Neural cell (in vitro differentiated cells): ENCODE measurements around the gene PBOV1.

Experiments
- EZH2 ChIP-seq: fragments of 200-600, 300-800 bp; shearing (Covaris generic), sonication (generic); IDR thresholded peaks from 2 replicates; pipeline ENCODE4 v1.6.1; 2014; ENCODE audit warnings: antibody characterized with exemption, low read length, borderline replicate concordance, mild to moderate bottlenecking; ENCODE audit not compliant: insufficient read depth, poor library complexity, severe bottlenecking
- POLR2AphosphoS5 ChIP-seq: IDR thresholded peaks from 2 replicates; pipeline ENCODE4 v1.6.1; 2012
- TAF1 ChIP-seq: IDR thresholded peaks from 2 replicates; pipeline ENCODE4 v1.6.1; 2012; ENCODE audit warnings: low read depth
- TF ChIP-seq, protein P1 (sequence below): fragments of 450-650 bp; IDR thresholded peaks from 2 replicates; pipeline ENCODE4 v1.5.1; 2014; ENCODE audit warnings: antibody characterized with exemption, mild to moderate bottlenecking, moderate library complexity; ENCODE audit not compliant: poor library complexity, severe bottlenecking

DNA sequence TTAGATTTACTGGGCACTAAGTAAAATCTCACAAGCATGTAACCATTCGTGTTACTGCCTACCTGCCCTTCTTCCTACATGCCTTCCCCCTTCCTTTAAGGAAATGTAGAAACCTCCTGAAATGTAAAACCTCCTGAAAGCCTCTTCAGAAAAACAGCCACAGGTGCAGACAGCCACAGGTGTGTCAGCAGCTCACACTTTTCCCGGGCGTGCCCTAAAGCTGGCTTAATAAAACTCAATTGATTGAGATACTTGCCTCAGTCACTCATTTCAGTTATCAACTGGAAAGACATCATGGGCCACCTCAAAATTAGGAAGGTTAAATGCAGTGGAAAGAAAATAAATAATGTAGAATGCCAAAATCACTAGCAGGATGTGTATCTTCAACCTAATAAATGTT lies 23.1 kb upstream of the PBOV1 start:
- TF ChIP-seq, protein P1, sequence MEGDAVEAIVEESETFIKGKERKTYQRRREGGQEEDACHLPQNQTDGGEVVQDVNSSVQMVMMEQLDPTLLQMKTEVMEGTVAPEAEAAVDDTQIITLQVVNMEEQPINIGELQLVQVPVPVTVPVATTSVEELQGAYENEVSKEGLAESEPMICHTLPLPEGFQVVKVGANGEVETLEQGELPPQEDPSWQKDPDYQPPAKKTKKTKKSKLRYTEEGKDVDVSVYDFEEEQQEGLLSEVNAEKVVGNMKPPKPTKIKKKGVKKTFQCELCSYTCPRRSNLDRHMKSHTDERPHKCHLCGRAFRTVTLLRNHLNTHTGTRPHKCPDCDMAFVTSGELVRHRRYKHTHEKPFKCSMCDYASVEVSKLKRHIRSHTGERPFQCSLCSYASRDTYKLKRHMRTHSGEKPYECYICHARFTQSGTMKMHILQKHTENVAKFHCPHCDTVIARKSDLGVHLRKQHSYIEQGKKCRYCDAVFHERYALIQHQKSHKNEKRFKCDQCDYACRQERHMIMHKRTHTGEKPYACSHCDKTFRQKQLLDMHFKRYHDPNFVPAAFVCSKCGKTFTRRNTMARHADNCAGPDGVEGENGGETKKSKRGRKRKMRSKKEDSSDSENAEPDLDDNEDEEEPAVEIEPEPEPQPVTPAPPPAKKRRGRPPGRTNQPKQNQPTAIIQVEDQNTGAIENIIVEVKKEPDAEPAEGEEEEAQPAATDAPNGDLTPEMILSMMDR = no peak
- no peak for TF ChIP-seq POLR2AphosphoS5
- no peak for TF ChIP-seq EZH2
- TF ChIP-seq TAF1 = no peak
